Fibroblast of lung (primary cell): ENCODE measurements around the gene CLEC4F.

Experiments
- CTCF ChIP-seq, 2 donors: IDR thresholded peaks in 1 of 2; conservative IDR thresholded peaks in 1 of 2; 1 replicate in 1 of 2; 2 replicates in 1 of 2; pipeline ENCODE4 v1.5.1; 2011 to 2012; ENCODE audit warnings: low read length in 2 of 2, control low read depth in 1 of 2, inconsistent platforms in 1 of 2, low read depth in 1 of 2, mild to moderate bottlenecking in 1 of 2
- EZH2 ChIP-seq: IDR thresholded peaks from 2 replicates; pipeline ENCODE4 v1.5.1; 2012; ENCODE audit warnings: low read length, control low read depth, mild to moderate bottlenecking; ENCODE audit errors: missing control alignments

DNA sequence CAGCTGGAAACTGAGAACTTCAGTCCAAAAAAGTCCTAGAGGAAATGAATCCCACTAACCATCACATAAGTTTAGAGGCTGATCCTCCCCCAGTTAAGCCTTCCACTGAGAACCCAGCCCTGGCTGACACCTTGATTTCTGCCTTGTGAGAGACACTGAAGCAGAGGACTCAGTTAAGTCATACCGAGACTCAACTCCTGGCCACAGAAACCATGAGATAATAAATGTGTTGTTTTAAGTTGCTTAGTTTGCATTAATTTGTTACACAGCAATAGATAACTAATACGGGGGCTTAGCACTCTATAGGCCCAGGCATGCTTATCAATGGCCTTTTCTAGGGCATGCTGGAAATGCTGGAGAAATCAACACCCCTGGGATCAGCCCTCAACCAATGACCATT, 49.0 kb downstream of the CLEC4F start:
- TF ChIP-seq CTCF (conservative IDR thresholded peaks at IDR 0.05 in 1 of 2, IDR thresholded peaks at IDR 0.05 in 1 of 2; ENCODE audit: low read depth in 1 of 2, low read length in 2 of 2), result no peak
- no peak for TF ChIP-seq EZH2
